Activated T-cell treated with anti-CD3 and anti-CD28 coated beads, Interleukin-2, amount 50 U/mL, for 24 hours (primary cell): ENCODE data around the gene PRKCH.

ENCODE experiments used
- DNase-seq: peaks from one replicate; pipeline ENCODE4 v3.0.0-alpha.2; 2020
- H3K27ac Mint-ChIP-seq: 2 replicates; pipeline ENCODE4 v1.8.0; 2020; ENCODE audit warnings: mild to moderate bottlenecking, mixed read lengths
- H3K27me3 Mint-ChIP-seq: 2 replicates; pipeline ENCODE4 v1.8.0; 2020; ENCODE audit warnings: mixed read lengths
- H3K36me3 Mint-ChIP-seq: 2 replicates; pipeline ENCODE4 v1.8.0; 2020; ENCODE audit warnings: low read depth, mixed read lengths
- H3K4me1 Mint-ChIP-seq: 2 replicates; pipeline ENCODE4 v1.8.0; 2020; ENCODE audit warnings: low read depth, mixed read lengths
- H3K4me3 Mint-ChIP-seq: 2 replicates; pipeline ENCODE4 v1.8.0; 2020; ENCODE audit warnings: mild to moderate bottlenecking, moderate library complexity, mixed read lengths
- H3K9me3 Mint-ChIP-seq: 2 replicates; pipeline ENCODE4 v1.8.0; 2020; ENCODE audit warnings: mixed read lengths

PRKCH gene

DNA sequence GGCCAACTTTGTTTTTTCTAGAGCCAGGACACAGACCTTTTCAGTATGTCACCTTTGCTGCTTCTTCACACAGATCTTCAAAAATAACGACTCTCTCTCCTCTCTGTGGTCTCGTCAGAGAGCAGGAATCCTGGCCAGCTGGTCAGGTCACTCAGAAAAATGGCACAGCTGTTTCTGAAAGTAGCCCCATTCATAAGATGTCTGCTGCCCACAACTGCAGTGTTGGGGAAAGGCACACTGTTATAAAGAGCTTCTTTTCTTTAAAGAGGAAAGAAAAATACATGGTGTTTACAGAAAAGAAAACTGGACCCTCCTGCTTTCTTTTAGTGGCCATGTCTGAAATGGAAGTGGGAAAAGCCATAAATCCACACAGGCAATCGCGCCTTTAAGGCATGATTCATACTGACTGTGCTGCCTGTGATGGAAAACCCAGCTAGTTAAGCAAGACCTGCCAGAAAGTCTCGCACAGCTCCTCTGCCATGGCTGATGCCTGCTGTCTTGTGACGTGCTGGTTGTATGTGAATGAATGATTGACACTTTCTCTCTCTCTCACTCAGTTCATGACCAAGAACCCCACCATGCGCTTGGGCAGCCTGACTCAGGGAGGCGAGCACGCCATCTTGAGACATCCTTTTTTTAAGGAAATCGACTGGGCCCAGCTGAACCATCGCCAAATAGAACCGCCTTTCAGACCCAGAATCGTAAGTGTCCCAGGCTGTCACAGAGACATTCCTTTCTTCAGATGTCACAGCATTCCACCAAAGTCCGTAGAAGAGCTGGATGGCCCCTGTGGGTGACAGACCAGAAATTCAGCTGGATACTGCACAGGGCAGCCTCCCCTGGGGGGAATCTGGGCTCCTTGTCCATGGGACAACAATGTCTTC, 226.0 kb downstream of the PRKCH start:
- Mint-ChIP-seq H3K27me3 (no peaks in the 10 kb centered on the region), H3K4me3 (no peak overlapping the region), H3K9me3 (no peaks in the 10 kb centered on the region), H3K4me1 (peaks cover 62% of the 10 kb centered on the region), H3K36me3 (peaks cover 97% of the 10 kb centered on the region), H3K27ac (peak overlapping the region; percentile 90)
- peak; percentile 11 for DNase-seq

GRCh38 chr14:61549425-61549824, 228.0 kb downstream of the PRKCH start:
- H3K4me1 Mint-ChIP-seq, result peaks cover 69% of the 10 kb centered on the region
- no peak for DNase-seq
- no peaks in the 10 kb centered on the region for H3K9me3 Mint-ChIP-seq
- peaks cover 86% of the 10 kb centered on the region for H3K36me3 Mint-ChIP-seq
- no peaks in the 10 kb centered on the region for H3K27me3 Mint-ChIP-seq
- peak overlapping the region; percentile 24 for H3K27ac Mint-ChIP-seq
- H3K4me3 Mint-ChIP-seq, result no peak overlapping the region

DNA sequence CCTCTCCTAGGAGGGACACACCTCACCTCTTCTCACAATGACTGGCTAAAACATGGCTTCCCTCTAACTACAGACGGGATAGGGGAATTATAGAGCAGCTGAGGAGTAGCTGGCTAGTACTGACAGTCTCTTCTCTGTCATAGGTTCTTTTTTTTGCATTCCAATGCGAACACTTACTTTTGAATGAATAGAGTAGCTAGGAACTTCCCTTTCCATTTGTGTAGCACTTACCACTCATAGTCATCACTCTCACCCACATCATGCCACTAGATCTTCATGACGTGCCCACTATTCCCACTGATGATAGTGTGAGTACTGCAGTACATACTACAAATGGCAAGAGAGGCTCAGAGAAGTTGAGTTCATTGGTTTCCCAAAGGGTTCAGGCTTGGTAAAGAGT, 230.0 kb downstream of the PRKCH start:
- Mint-ChIP-seq H3K4me1 (peaks cover 71% of the 10 kb centered on the region), H3K9me3 (peaks cover 2% of the 10 kb centered on the region), H3K27ac (peak overlapping the region; percentile 97), H3K4me3 (no peak overlapping the region), H3K36me3 (peaks cover 75% of the 10 kb centered on the region), H3K27me3 (no peaks in the 10 kb centered on the region)
- no peak for DNase-seq

- DNase-seq, result no peak
- Mint-ChIP-seq H3K36me3 (peaks cover 66% of the 10 kb centered on the region), H3K9me3 (peaks cover 2% of the 10 kb centered on the region), H3K27me3 (no peaks in the 10 kb centered on the region), H3K4me1 (peaks cover 67% of the 10 kb centered on the region), H3K27ac (peak overlapping the region; percentile 97), H3K4me3 (no peak overlapping the region)
Observed at GRCh38 chr14:61552241-61552640, 230.9 kb downstream of the PRKCH start.

GRCh38 chr14:61553730-61554641, 232.6 kb downstream of the PRKCH start:
- no peak for DNase-seq
- Mint-ChIP-seq H3K4me1 (peaks cover 68% of the 10 kb centered on the region), H3K4me3 (no peak overlapping the region), H3K36me3 (peaks cover 51% of the 10 kb centered on the region), H3K9me3 (peaks cover 2% of the 10 kb centered on the region), H3K27me3 (no peaks in the 10 kb centered on the region), H3K27ac (peak overlapping the region; percentile 97)

- peaks cover 66% of the 10 kb centered on the region for H3K4me1 Mint-ChIP-seq
- no peaks in the 10 kb centered on the region for H3K27me3 Mint-ChIP-seq
- DNase-seq, result no peak
- peak overlapping the region; percentile 27 for H3K27ac Mint-ChIP-seq
- H3K36me3 Mint-ChIP-seq, result peaks cover 38% of the 10 kb centered on the region
- no peak overlapping the region for H3K4me3 Mint-ChIP-seq
- H3K9me3 Mint-ChIP-seq, result peaks cover 2% of the 10 kb centered on the region
Observed at GRCh38 chr14:61555056-61555838, 233.9 kb downstream of the PRKCH start.

DNA sequence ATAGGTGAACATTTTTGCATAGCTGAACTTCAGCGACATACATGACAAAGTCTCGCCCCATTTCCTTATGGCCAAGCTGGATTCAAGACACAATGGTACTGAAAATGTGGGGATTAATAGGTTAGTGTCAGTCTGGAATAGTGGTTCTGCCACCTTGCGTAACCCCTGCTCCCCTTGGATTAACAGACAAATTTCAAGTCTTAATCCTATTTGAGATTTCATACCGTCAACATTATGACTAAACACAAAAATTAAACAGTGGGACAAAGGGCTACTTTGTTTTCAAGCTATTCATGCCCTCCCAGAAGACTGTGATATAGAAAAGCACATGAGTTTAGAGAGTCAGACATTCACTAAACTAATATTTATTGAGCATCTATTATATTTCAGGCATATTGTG, 235.1 kb downstream of the PRKCH start:
- Mint-ChIP-seq H3K27me3 (no peaks in the 10 kb centered on the region), H3K27ac (no peak overlapping the region), H3K4me1 (peaks cover 66% of the 10 kb centered on the region), H3K9me3 (peaks cover 2% of the 10 kb centered on the region), H3K4me3 (no peak overlapping the region), H3K36me3 (peaks cover 26% of the 10 kb centered on the region)
- no peak for DNase-seq

DNA sequence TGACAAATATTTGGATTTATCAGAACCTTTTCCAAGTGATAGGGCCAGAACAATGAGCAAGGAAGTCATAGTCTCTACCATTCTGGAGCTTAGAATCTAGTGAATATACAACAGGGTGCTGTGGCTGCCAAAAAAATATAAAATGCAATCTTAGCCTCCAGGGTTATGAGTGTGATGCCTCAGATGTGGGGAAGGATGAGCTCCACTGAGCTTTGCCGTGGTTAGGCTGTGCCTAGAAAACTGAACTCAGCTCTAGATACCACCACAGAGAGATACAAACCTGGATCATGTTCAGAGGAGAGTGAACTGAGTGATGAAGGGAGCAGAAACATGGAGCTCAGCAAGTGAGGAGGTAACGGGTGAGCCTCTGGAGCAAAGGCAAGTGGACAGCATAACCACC, 235.9 kb downstream of the PRKCH start:
- Mint-ChIP-seq H3K4me3 (no peak overlapping the region), H3K36me3 (peaks cover 18% of the 10 kb centered on the region), H3K9me3 (peaks cover 2% of the 10 kb centered on the region), H3K27me3 (no peaks in the 10 kb centered on the region), H3K4me1 (peaks cover 66% of the 10 kb centered on the region), H3K27ac (peak overlapping the region; percentile 12)
- no peak for DNase-seq

- H3K9me3 Mint-ChIP-seq, result peaks cover 2% of the 10 kb centered on the region
- no peaks in the 10 kb centered on the region for H3K27me3 Mint-ChIP-seq
- H3K4me1 Mint-ChIP-seq, result peaks cover 66% of the 10 kb centered on the region
- H3K4me3 Mint-ChIP-seq, result no peak overlapping the region
- peak overlapping the region; percentile 23 for H3K27ac Mint-ChIP-seq
- H3K36me3 Mint-ChIP-seq, result peaks cover 12% of the 10 kb centered on the region
- DNase-seq, result no peak
Observed at GRCh38 chr14:61557854-61558253, 236.5 kb downstream of the PRKCH start.

- Mint-ChIP-seq H3K4me1 (peaks cover 66% of the 10 kb centered on the region), H3K9me3 (peaks cover 2% of the 10 kb centered on the region), H3K27ac (no peak overlapping the region), H3K36me3 (peaks cover 10% of the 10 kb centered on the region), H3K4me3 (no peak overlapping the region), H3K27me3 (no peaks in the 10 kb centered on the region)
- no peak for DNase-seq
Observed at GRCh38 chr14:61558271-61558670, 236.9 kb downstream of the PRKCH start.

GRCh38 chr14:61559641-61560201, 238.3 kb downstream of the PRKCH start:
- no peak for DNase-seq
- Mint-ChIP-seq H3K9me3 (peaks cover 2% of the 10 kb centered on the region), H3K4me3 (no peak overlapping the region), H3K36me3 (peaks cover 6% of the 10 kb centered on the region), H3K27me3 (no peaks in the 10 kb centered on the region), H3K4me1 (peaks cover 68% of the 10 kb centered on the region), H3K27ac (no peak overlapping the region)

- peaks cover 68% of the 10 kb centered on the region for H3K4me1 Mint-ChIP-seq
- no peak overlapping the region for H3K4me3 Mint-ChIP-seq
- H3K9me3 Mint-ChIP-seq, result peaks cover 2% of the 10 kb centered on the region
- no peak overlapping the region for H3K27ac Mint-ChIP-seq
- DNase-seq, result no peak
- H3K36me3 Mint-ChIP-seq, result peaks cover 7% of the 10 kb centered on the region
- no peaks in the 10 kb centered on the region for H3K27me3 Mint-ChIP-seq
Observed at GRCh38 chr14:61560323-61560722, 238.9 kb downstream of the PRKCH start.

DNA sequence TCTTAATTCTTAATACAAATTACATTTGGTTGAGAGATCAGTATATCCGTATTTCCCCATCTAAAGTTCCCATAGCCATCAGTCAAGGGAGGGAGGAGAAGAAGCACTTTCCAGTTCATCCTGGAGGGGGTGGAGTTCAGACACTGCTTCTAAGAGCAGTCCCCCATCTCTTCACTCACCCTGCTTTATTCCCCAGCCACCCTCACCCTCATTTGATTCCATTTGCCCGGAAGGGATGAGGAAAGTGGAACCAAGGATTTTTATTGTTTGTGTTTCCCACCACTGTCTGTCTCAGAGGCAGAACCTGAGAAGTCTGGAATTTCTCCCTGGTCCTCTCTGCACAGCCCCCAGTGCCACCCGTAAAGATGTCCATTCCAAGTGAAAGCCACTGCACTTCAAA, 239.7 kb downstream of the PRKCH start:
- Mint-ChIP-seq H3K9me3 (peaks cover 5% of the 10 kb centered on the region), H3K36me3 (peaks cover 12% of the 10 kb centered on the region), H3K4me3 (no peak overlapping the region), H3K27me3 (no peaks in the 10 kb centered on the region), H3K27ac (peak overlapping the region; percentile 17), H3K4me1 (peaks cover 71% of the 10 kb centered on the region)
- no peak for DNase-seq
